GM21529 (cell line): ENCODE measurements around the gene PEX1.
"Not testable (repeated sequence)": the region's sequence is repeated elsewhere in the genome, so short reads cannot be mapped to it uniquely, and the experiment has no call there.

Source experiments
- ATAC-seq: cut with Tn5 transposase; IDR thresholded peaks from one replicate; pipeline ENCODE4 v1.9.1; 2021; ENCODE audit not compliant: unreplicated experiment

PEX1 gene

GRCh38 chr7:92506363-92506762 is 22.0 kb downstream of the PEX1 start:
- ATAC-seq: no peak

DNA sequence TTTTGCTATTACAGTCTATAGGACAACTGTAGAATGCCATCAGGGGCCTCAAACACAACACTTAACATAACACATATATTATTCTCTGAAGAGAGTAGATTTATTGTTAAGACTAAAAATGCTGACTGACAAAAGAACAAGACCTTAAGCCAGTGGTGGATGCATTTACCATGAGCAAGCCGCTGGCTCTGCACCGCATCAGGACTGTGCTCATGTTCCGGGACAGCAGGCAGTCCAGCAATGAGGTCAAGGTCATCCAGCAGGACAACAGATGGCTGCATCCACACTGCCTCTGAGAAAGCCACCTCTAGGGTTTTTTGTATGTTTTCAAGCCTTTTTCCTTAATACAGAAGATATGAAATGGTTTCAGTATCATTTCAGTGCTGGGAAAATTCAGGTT is 23.8 kb downstream of the PEX1 start:
- ATAC-seq: no peak

DNA sequence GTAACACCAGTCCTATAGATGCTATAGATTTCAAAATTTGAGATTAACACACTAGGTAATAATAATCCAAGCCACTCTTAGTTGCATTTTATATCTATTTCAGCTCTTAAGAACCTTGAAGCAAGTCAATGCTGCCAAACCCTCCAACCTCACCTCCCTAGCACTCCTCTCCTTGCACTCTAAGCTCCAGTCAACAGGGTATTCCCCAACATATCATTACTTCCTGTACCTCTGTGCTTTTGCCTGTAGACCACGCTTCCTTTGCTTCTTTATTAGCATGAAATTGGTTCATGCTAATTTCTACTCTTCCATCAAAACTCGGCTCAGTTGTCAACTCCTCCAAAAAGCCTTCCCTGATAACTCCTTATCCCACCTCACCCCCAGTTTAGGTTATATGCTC is 24.6 kb downstream of the PEX1 start:
- no peak for ATAC-seq

- no peak for ATAC-seq
Measured at GRCh38 chr7:92498557-92498956, 29.8 kb downstream of the PEX1 start.

GRCh38 chr7:92496876-92497275 is 31.4 kb downstream of the PEX1 start:
- no peak for ATAC-seq

DNA sequence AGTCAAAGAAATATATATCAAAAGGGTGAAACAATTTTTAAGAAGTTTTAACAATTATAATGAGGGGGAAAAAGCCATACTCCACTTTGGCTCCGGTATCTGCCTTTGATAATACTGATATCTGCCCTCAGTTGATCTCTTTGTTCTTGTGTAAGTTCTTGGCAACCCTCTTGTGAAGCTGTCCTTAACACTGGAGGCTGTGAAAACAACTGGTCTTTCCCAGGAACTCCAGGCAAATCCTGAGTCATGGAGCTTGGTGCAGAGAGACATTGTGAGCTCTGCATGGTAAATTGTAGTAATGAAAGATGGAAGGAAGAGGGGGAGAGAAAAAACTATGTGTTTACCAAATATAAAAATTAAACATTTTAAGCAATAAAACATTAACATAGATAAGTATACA is 38.7 kb downstream of the PEX1 start:
- no peak for ATAC-seq

DNA sequence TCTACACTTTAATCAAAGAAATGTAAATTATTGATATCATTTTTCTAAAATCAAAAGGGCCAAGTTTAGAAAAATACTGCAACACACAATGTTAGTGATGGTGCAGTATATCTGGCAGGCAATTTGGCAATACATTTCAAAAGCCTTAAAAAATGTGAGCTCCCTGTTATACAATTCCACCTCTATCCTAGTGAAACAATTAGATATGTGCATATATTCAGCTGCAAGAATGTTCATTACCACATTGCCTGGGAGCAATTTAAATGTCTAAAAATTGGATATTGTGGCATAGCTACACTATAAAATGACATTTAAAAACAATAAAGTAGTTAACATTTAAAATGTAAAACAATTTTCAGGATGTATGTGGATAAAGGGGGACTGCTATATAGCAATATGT is 40.5 kb downstream of the PEX1 start:
- ATAC-seq: no peak

DNA sequence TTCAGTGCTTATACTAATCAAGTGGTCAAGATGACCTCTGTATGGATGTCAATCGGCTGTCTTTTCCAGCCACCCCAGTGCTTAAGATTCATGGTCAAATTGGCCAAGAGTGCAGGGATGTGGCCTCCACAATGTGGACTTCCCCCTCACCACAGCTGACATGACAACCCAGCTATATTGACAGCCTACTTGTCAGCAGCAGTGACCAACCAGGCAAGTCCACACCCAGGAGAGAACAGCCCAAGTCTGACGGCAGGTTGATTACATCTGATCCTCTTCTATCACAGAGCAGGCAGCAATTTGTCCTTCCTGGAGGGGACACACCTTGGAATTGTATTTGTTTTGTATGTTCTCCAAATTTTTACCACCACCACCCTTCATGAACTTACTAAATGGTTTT is 42.3 kb downstream of the PEX1 start:
- ATAC-seq: no peak

DNA sequence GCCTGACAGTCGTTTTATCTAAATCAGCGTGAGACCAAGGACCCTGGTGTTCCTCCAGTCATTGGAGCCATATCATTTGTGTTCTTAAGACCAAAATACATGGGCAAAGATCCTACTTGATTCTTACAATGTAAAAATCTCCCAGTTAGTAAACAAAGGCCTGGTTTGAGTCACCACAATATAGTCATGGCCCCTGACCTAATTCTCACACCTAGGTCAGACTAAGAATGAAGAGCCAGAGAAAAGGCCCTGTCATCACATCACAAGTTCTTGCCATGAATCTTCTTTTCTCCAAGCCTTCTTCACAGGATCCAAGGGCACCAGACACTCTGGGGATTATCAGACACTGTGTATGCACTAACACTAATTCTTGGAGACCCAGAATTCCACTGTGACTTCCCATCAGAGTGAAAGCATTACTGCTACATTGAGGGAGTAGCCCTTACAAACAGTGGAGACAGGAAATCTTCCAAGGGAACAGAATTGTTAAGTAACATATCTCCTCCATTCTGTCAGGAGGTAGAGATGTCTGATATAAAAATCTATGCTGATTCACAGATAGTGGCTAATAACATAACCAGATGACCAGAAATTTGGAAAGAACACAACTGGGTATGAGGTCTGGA is 42.9 kb downstream of the PEX1 start:
- ATAC-seq: no peak

DNA sequence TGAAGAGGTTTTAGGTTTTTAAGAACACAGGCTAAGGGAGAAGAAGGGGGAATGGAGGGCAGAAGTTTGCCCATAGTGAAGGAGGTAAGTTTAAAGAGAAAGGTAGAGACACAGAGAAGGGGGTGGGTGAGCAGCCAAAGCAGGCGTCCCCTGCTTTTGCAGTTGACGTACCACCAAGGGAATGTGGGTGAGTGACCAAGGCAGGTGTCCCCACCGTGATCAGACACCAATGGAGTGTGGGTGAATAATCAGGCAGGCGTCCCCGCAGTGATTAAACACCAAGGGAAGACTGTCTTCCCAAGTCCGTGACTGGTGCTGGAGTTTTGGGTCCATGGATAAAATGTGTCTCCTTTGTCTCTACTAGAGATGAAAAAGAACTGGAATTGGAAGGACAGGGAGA is 44.1 kb downstream of the PEX1 start:
- ATAC-seq: not testable (repeated sequence)

DNA sequence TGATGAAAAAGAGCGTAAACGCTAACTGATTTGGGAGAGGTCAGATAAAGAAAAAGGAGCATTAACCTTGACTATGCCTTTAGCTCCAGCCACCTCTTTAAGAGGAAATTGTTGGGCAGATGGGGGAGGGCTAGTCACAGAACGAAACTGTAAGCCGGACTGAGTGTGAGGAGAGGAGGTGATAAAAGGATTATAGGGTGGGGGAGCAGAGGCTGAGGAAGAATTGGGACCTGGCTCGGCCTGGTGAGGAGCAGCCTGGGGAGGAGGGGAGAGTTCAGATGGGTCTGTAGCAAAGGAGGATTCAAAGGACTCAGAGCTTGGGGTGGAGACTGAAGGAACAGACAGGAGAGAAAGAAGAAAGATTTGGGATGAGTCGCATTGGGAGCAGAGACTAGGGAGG is 44.7 kb downstream of the PEX1 start:
- not testable (repeated sequence) for ATAC-seq

GRCh38 chr7:92479146-92479545 is 49.2 kb downstream of the PEX1 start:
- not testable (repeated sequence) for ATAC-seq

GRCh38 chr7:92478711-92479110 is 49.6 kb downstream of the PEX1 start:
- ATAC-seq: no peak

DNA sequence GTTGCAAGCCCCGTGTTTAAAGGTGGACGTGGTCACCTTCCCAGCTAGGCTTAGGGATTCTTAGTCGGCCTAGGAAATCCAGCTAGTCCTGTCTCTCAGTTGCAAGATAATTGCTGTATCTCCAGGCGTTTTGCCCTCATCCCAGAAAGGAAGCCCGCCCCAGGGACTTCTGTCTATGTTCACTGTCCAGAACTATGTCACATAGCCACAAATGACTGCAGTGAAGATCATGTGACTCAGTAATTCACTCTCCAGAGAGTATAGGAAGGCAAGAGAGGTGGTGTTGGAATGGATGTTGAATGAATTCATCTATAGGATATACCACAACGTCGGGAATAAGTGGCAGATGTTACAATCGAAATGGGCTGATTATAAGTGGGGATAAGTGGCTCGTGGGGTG is 50.2 kb downstream of the PEX1 start:
- ATAC-seq: no peak

- not testable (repeated sequence) for ATAC-seq
Measured at GRCh38 chr7:92477681-92478080, 50.6 kb downstream of the PEX1 start, which contains the start of gene ERVW-1. ERVW-1 (minus strand) TSS chr7:92477946; CDS start chr7:92470381, 7,565 bp downstream.

DNA sequence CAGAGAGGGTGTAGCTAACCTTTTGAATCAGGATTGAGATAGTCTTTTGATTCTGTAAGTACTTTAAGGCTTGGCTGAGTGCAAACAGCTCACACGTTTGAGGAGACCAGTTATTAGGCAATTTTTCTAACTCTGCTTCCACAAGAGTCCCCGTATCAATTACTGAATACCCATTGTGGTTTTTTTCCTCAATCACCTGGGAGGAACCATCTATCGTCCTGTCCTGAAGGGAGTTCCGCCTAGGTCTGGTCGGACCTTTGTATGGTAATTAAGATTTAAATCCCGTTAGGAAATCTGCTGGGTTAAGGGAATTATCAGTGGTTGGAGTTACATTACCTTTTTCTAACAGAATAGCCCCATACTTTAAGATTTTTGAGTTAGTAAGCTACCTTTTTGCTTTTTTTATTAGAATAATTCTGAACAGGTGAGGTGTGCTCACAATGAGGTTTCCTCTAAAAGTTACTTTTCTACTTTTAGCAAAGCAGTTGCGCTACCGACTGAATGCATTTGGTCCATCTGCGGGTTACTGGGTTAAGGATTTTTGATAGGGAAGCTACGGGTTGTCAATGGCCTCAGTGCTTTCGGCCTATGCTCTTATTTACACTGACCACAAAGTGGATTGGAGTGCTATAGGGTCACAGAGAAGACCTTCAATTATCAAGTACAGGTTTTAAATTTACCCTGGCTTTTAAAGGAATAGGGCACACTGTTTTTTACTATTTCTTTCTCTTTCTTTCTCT is 52.3 kb downstream of the PEX1 start:
- ATAC-seq: not testable (repeated sequence)

GRCh38 chr7:92475261-92475770 is 53.0 kb downstream of the PEX1 start:
- not testable (repeated sequence) for ATAC-seq

DNA sequence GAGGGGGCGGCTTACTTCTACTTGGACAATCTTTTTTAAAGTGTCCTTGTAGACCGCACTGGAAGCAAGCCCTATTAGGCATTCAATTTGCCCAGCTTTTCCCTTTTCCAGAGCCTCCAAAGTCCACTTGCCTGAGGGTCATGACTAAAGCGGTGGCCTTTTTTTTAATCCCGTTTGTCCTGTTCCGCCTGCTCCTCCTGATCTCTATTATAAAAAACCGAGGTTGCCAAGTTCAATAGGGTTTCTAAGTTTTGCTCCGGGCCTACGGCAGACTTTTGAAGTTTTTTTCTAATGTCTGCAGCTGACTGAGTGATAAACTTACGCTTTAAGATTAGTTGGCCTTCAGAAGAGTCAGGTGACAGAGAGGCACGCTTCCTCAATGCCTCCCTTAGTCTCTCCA is 54.3 kb downstream of the PEX1 start:
- ATAC-seq: not testable (repeated sequence)

- ATAC-seq: not testable (repeated sequence)
Measured at GRCh38 chr7:92468589-92468988, 59.7 kb downstream of the PEX1 start.

DNA sequence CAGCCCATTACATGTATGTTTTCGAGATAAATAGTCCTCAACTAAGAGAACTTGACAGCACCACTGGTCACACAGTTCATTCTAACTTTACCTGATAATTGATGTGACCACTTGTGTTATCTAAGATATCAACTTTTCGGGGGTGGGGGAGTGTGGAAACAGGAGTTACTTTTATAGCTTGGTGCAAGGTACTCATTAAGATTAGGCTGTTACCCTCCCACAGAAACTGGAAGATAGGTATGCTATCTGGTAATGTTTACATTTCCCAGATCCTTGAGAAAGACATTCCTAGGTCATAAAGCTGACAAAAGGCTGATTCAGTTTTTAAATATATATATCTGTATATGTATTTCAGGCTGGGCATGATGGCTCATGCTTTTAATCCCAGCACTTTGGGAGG is 61.6 kb downstream of the PEX1 start:
- ATAC-seq: no peak

DNA sequence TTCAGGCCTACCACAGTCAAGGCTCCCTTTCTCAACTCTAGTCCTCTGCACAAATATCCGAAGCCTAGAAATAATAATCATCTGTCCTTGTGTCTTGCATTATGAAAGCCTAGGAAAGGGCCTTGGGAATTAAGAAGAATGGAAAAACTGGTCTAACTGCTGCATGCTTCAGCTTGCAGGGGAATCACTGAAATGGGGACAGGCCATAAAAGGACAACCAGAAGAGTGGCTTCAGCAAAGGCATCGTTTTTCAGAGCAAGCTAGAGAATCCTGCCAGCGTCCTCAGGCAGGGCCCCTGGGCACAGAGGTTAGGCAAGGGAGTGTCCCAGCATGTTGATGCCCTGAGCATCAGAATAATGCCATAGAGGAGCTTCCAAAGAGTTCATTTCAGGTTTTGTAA is 63.8 kb downstream of the PEX1 start:
- ATAC-seq: no peak

- no peak for ATAC-seq
Measured at GRCh38 chr7:92462560-92462959, 65.8 kb downstream of the PEX1 start.
